ENCODE results near the gene NUTM2D.
"Not testable (repeated sequence)": the region's sequence is repeated elsewhere in the genome, so short reads cannot be mapped to it uniquely, and the experiment has no call there.

GRCh38 chr10:87374091-87374490 is 16.5 kb downstream of the NUTM2D start:
- TF ChIP-seq EZH2phosphoT487 (IDR thresholded peaks at IDR 0.05; ENCODE audit: insufficient read depth, low read depth); EZH2 (IDR thresholded peaks at IDR 0.05; ENCODE audit: insufficient read depth, poor library complexity, severe bottlenecking): not testable (repeated sequence)

All from GM23248 (cell line).